Epidermal melanocyte (primary cell): ENCODE measurements around the gene MORN1.
A peak's percentile ranks its signal among the peaks of the same experiment; 100 is the strongest.

Experiments used
- DNase-seq: peaks from one replicate; pipeline ENCODE4 v3.0.0; 2011; ENCODE audit warnings: low spot score; ENCODE audit not compliant: insufficient read length

MORN1 gene

GRCh38 chr1:2422523-2422922 lies 31.2 kb upstream of the MORN1 start:
- DNase-seq = no peak

DNA sequence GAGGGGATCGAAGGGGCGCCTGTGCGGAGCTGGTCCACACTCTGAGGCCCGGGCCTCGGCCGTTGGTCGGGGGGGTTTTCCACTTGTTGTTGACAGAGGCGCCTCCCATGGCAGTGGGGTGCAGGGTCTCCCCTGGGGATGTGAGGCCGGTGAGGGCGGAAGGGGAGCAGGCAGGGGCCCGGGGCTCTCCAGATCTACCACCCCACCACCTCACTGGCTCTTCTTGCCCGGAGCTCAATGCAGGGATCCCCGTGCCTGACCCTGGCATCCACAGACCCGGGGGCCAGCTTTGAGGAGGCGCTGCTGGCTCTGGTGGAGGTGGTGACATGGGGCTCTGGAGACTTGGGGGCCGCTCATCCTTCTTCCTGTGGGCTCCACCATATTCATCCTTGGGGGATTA lies 28.1 kb upstream of the MORN1 start:
- no peak for DNase-seq

DNA sequence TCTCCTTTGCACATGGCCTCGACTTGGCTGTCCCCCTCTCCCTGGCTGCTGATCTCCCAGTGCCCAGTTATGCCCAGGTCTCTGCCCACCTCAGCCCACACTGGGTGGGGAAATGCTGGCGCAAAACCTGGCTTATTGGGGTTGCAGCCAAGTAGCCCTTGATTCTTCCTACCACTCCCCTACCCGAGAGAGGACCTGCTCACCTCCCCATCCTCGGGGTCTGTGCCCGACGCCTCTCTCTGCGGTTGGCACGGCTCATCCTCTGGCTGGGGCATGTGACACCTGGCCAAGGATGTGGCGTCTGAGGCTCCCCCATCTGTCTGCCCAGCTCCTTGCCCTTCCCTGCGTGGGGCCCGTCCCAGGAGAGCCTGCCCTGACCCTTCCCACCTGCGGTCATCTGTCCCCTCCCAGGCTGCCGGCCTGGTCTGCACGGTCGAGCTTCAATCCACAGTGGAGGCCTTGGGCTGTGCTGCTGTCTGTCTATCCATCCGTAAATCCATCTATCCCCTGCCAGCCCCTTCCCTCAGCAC lies 27.5 kb upstream of the MORN1 start:
- no peak for DNase-seq

- no peak for DNase-seq
Measured at GRCh38 chr1:2417833-2418225, 26.5 kb upstream of the MORN1 start.

DNA sequence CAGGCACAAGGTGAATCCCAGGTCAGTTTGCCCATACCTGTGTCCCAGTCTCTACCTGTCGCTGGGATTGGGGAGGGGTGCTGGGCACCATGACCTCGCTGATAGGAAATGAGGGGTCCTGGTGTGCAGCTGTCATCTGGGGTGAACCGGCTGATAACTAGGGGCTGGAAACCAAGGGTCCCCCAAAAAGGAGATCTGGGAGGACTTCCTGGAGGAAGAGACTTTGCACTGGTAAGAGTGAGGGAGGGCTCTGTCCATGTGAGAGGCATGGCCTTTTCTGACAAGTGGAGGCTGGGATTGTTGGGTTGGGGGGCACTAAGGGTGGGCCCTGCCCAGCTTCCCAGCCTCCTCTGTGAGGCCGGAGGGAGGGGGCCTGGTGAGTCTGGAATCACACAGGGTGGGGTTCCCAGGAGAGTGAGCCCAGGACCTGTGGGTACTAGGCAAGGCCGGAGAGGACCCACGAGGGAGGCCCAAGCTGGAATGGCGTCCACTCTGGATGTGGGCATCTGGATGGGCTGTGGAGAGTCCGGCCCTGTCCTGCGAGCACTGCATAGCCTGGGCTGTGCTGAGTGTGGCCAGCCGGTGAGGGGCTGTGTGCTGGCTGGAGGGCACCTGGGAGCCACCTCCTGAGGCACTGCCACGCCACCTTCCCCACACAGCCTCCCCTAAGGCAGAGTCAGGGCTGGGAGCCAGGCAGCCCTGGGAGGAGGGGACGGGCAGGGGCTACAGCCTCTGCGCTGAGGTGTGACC lies 25.9 kb upstream of the MORN1 start:
- DNase-seq = no peak

GRCh38 chr1:2416403-2416802 lies 25.0 kb upstream of the MORN1 start:
- no peak for DNase-seq

GRCh38 chr1:2415801-2416208 lies 24.5 kb upstream of the MORN1 start:
- no peak for DNase-seq

DNA sequence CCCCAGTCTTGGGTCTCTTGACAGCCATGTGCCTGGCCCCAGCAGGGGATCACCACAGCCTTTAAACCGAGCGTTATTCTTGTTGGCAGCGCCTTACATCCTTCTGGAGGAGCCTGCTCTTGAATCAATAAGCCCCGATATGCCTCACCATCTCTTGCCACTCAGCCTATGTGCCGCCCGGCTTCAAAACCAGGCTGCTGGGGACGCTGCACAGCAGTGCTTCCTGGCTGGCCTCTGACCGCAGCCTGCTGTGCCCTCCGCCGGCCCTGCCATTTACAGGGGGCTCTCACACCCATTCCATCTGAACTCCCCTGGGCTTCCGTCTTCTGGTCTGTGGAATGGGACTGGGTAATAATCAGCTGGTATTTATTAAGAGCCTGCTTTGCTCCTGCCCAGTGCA lies 24.0 kb upstream of the MORN1 start:
- DNase-seq = no peak

GRCh38 chr1:2414297-2414958 lies 23.1 kb upstream of the MORN1 start:
- DNase-seq = peak; percentile 94

DNA sequence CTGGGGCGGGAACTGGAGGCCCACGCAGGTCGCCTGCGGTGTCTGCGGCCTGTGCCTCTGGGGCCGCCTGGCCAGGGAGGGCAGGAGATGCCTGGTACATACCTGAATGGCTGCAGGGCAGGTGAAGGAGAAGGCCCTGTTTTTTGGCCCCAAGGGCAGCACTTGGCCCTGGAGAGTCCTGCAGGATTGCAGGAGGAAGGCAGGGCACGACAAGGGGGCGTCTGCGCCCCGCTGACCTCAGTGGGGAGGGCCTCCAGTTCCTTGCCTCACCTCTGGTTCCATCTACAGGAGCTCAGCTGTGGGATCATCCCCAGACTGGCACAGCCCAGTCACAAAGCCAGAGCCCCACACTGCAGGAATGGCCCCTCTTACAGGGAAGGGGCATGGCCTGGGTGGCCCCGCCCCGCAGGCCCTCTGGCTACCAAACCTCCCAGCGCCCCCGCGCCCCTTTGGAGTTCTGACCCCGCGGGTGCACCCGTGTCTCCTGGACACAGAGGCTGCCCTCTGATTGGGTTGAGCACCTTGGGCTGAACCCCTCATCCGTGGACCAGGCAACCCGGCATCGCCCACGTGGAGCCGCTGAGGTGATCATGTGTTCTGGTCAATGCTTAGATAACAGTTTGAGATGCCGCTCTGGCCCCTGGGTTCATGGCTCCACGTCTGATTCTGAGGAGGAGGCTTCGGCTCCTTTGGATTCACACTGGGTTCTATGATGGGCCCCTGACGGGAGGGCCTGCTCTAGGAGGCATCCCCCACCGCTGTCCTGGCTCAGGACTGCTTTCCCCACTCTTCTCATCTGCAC lies 22.3 kb upstream of the MORN1 start:
- no peak for DNase-seq

DNA sequence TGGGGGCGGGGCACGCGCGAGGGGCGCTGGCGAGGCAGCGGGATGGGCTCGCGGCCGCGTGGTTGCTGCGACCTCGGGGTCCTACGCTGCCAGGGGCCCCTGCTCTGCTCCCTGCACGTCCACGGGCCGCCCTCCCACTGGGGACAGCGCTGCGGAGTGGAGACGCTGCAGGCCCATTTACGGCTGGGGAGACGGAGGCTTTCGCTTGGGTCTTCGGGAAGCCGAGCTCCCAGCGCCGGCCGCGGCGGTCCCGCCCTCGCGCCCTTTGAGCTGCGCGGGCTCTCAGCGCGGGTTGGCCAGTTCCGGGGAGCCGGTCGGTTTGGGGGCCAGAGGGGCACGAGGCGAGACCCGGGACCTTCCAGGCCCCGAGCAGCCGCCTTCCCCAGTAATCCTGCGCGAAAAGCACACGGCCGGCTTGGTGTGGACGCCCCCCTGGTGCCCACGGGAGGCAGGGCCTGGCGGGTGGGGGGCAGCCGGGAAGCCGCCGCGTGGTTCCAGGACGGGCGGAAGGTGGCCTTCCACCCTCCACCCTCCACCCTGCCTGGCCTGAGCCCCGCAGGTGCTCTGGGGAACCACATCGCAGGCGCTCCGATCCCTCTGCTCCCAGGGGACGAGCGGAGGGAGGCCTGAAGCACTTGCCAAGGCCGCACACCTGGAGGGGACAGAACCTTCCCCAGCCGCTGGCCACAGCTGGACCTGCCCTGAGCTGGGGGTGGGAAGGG lies 21.6 kb upstream of the MORN1 start:
- DNase-seq = peak; percentile 69

GRCh38 chr1:2412395-2412772 lies 21.0 kb upstream of the MORN1 start, which contains the start of gene PEX10:
Gene PEX10 (minus strand): TSS chr1:2412564. CDS start chr1:2412502, 62 bp downstream.
- DNase-seq = peak; percentile 91

- peak; percentile 42 for DNase-seq
Measured at GRCh38 chr1:2411801-2412394, 20.5 kb upstream of the MORN1 start.

DNA sequence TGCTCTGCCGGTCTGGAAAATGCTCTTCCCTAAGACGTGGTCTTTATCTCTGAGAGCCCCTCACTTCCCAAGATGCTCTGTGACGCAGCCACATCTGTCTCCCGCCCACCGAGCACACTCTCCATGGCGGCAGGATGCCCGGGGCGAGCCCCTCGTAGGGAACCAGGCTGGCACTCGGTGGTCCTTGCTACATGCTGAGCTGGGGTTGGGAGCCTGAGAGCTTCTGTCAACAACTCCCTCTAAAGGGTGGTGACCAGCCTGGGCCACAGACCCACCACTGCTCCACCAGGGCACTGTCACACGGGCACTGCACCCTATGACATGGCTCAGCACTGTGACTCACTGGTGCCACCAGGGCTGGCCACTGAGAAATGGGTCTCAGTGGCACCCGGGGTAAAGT lies 18.4 kb upstream of the MORN1 start:
- no peak for DNase-seq

DNA sequence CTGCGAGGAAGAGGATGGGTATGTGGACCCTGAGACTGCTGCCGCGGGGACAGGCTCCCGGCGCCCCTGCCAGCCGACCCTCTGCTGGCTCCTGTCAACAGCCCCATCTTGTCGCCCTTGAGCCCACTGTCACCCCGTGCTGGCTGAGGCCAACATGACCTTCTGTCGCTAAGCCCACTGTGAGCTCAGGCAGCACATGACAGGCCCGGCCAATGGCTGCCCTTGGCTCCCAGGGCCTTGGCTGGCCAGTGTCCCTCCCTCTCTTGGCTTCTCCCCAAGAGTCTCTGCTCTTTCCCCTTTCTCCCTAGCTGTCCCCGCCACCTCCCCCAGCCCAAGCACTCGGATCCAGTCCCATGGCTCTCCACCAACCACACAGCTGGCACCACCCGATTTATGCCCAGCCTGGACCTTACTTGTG lies 17.5 kb upstream of the MORN1 start:
- DNase-seq = no peak

- DNase-seq = no peak
Measured at GRCh38 chr1:2408456-2408855, 17.1 kb upstream of the MORN1 start.

DNA sequence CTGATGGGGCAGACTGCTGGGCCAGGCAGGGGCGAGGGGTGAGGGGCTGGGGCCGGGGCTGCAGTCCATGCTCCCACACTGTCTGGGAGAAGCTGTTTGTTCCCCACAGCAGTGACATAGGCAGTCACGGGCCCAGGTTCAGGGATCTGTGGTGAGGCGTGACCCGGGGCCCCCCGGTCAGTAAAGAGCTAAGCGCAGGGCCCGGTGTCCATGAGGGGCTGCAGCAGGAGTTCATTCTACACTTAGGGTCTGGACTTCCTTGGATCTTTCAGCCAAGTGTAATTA lies 16.6 kb upstream of the MORN1 start:
- DNase-seq = no peak

DNA sequence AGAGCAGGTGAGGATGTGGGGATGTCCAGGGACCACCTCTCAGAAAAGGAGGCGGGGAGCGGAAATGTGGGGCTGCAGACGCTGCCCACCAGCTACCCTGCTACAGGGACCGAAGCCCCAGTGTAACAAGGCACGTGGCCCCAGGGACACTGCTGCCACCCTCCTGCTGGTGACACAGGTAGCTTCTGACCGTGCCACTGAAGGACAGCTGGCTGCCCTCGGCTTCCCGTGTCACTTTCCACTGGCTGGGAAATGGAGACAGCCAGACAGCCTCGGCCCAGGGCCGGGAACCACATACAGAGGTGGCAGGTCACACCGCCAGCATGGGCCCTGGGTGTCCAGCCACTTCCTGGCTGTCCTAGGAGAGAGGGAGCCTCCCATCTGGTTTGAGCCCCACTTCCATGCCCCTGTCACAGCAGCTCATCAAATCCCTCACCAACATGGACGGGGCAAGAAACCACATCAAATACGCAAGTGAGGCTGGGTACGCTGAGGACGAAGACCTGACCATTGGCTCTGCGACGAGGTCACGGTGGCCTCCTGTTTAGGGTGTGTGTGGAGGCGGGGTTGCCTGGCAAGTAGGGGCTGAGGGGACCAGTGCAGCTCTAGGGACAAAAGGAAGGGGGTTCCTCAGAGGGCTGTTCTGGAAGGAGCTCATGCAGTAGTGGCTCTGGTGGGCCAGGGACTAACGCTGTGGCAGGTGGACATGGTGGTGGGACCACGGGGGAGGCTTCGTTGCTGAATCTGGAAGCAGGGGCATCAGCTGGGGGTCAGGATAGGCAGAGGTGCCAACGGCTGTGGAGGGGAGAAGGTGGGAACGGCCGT lies 16.0 kb upstream of the MORN1 start:
- DNase-seq = no peak

DNA sequence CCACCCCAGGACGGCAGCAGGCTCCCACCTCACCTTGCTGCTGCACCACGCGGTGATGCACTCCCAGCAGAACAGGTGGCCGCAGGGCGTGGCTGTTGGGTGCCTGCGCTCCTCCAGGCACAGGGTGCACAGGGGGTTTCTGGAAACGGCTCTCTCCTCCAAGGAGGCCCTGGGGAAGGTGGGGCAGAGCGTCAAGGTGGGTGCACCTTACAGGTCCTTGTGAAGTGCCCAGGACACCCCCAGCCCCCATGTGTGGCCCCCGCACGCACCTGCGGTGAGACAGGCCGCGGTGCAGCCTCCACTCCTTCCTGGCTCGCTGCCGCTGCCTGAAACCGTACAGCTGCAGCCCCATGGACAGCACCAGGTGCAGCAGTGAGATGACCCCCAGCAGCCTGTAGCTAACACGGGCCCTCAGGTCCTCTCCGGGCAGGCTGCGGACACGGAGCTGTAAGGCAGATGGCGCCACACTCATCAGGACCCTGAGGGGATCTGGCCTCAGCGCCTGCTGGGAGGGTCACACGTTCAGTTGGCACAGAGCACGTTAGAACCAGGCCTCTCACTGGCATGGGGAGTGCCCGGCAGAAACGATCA lies 15.2 kb upstream of the MORN1 start:
- DNase-seq = no peak
